GM18505 (cell line): ENCODE results near the gene CMIP.

ENCODE experiments used
- ATAC-seq: cut with Tn5 transposase; IDR thresholded peaks from one replicate; pipeline ENCODE4 v1.9.1; 2021; ENCODE audit not compliant: unreplicated experiment
- POLR2A ChIP-seq: IDR thresholded peaks from 4 replicates; pipeline ENCODE4 v1.6.1; 2011; ENCODE audit warnings: borderline replicate concordance; ENCODE audit not compliant: insufficient read depth, insufficient read length; ENCODE audit errors: extremely low read depth

The CMIP gene

DNA sequence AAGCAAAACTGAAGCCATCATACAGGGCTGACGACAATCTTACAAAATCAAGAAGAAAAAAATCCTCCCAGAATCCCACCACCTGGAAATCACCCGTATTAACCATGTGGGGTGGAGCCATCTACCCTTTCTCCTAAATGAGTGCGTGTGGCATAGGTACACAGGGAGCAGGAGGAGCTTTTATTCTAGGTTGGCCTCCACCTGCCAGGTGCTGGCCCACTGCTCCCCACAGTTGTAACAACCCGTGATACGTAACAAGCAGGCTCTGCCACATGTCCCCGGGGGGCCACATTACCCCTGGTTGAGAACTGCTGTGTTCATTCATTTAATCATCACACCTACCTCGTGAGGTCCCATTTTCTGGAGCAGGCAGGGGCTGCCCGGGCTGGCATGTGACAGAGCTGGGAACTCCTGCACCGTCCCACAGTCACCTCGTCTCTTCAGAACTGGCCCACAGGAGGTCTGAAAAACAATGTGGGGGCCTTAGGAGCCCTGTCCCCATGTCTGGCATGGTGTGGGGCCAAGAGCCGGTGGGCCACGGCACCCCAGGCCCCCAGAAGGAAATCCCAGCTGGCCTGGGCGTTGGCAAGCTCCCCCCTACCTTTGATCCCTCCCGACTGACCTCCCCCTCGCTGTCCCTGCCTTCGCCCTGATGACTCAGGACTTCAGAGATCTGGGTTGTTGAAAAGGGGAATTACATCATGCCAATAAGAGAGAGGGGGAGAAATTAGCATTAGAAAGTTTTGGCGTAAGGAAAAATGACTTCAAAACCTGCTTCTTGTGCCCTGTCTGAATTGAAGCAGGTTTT is 12.9 kb downstream of the CMIP start:
- no peak for TF ChIP-seq POLR2A
- no peak for ATAC-seq

DNA sequence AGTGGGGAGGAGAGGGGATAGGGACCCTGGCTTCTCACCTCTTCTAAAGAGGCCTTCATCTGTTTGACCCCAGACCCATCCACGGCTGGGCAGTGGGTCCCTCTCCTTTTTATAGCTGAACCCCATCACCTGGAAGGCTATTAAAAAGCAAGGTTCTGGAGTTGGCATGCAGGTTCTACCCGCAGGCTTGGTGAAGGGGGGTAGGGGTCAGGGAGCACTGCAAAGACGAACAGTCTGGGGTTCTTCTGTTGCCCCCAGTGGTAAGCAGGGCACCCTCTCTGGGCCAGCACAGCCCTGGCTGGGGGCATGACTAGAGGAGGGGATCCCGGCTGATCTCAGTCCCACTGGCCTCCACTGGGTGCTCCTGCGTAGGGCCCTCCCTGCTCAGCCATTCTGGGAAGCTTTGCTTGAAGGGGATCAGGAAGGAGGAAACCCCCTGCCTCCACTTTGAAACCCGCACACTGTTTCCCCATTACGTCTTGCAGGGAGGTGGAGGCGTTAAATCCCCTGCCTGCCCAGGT is 13.6 kb downstream of the CMIP start:
- no peak for TF ChIP-seq POLR2A

DNA sequence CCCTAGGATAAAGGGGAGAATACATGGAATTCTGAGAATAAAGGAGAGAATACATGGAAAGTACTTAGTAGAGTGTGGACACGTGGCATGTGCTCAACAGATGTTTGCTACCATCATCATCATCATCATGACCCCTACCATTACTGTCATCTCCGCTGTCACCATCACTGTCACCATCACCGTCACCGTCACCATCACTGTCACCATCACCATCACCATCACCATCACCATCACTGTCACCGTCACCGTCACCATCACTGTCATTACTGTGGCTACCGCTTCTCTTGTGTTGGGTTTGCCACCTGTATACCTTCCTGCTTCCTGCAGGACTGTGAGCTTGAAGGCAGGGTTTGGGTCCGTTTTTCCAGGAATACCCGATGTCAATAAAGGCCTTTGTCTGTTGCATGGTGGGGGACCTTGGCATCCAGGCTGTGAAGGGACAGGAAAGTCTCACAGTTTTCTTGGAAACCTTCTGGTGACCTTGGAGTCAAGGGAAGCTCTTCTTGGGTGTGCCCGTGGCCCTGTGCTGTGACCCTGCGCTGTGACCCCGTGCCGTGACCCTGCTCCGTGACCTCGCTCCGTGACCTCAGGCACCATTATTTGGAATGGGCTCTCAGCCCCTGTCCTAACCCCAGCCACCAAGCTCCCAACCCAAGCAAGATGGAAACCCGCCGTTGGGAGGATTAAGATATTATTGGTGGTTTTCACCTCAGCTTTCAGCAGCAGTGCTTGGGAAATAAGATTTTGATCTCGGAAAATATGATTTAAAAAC is 14.4 kb downstream of the CMIP start:
- no peak for TF ChIP-seq POLR2A

More for the DNA sequence above, 13.6 kb downstream of the CMIP start:
- no peak for ATAC-seq

DNA sequence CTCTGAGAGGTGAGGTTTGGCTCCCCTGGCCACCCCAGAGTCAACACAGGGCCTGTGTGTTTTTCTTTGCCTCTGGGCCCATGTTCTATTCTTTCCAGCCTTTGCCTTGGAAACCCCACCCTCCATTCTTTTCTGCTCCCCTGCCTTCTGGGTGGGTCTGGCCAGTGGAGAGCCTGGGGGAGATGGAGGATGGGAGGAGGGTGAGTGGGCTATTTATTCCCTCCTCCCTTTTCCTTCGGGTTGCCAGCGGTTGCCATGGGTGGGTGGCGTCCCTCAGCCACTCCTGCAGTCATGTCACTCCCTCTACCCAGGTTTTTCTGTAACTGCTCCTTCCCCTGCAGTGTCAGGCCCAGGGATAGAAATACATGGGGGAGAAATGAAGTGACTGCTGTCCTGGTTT is 15.5 kb downstream of the CMIP start:
- no peak for ATAC-seq
- TF ChIP-seq POLR2A = no peak

More for the DNA sequence above, 14.4 kb downstream of the CMIP start:
- no peak for ATAC-seq

DNA sequence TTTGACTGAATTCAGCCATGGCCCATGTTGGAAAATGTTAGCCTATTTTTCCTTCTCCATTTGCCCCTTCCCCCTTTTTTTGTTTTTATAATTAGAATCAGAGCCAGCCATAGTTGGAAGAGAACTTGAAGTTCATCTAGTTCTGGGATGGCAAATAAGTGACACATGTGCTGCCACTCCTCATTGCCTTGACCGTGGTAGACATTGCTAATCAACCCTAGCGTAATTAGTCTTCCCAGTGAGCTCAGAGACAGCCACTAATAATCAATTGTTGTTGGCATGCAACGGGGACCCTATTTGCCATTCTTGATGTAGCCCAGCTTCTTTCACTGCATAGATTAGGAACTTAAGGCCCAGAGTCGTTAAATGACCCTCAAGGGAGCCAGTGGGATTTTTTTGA is 16.6 kb downstream of the CMIP start:
- no peak for TF ChIP-seq POLR2A
- no peak for ATAC-seq

DNA sequence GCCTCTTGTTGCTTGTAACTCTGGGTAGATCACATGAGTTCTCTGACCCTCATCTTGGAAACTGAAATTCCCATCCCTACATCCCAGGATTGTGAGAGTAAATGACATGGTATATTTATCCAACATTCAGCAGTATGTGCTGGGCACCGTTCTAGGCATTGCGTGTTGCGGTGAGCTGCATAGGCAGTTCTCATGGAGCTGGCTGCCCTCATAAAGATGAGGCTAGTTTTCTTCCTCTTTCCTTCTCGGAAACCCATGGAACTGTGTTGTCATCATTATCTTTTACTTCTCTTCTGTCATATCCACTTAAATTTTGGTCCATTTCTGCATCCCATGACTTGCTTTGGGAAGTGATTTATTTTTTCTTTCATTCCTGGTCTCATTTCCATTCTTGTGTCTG is 17.2 kb downstream of the CMIP start:
- no peak for ATAC-seq
- no peak for TF ChIP-seq POLR2A

DNA sequence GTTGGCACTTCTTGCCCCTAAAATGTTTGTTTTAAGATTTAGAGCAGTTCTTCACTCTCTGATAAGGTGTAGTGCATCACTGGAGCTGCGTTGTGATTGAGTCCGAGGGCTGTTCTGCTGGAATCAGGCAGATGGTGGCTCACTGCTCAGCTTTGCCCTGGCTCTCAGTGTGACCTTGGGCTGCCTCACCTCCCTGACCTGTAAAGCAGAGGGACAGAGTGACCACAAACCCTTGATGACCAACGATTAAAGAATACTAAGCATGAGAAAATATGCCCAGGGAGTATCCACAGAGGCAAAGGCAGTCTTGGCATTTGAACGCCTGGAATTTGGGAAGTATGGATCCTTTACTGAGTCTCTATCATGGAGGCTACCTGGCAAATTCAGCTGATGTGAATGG is 18.1 kb downstream of the CMIP start:
- TF ChIP-seq POLR2A = no peak

DNA sequence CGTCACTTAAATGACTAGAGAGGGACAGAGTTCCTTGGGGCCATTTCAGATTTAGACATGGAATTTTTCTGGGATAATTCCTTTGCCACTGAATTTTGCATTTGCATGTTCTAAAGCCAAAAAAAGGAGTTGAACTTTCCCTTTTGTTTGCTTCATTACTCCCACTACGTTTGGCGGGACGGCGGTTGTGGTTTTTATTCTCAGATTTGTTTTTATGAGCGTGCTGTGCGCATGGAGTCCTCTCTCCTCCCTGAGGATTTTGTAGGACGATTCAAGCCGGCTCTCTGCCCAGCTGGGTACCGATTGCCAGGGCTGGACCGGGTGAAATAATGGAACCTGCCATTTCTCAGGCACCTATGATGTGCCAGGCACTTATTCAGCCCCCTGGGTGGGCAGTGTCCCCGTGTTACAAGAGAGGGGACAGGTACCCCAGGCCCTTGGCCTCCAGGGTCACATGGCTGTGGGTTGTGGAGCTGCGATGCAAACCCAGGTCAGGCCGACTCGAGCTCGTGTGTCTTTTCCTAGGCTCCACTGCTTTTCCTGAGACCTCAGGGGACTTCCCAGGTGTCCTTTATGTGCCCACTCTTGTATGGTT is 18.8 kb downstream of the CMIP start:
- no peak for ATAC-seq
- TF ChIP-seq POLR2A = no peak

More for the DNA sequence above, 18.1 kb downstream of the CMIP start:
- ATAC-seq = no peak

DNA sequence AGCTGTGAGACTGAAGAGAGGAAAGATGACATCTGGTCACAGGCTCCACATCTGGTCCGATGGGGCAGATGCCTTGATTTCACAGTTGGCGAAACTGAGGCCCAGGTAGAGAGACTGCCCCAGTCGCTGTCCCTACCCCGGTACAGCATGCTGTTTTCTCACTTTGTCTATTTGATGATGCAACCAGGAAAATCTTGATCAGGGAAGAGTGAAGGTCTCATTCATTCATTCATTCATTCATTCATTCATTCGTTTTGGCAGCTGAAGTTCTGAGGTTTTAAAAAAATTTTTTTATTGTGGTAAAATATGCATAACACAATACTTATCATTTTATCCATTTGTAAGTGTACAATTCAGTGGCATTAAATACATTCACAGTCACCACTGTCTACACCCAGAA is 19.7 kb downstream of the CMIP start:
- ATAC-seq = no peak
- no peak for TF ChIP-seq POLR2A

DNA sequence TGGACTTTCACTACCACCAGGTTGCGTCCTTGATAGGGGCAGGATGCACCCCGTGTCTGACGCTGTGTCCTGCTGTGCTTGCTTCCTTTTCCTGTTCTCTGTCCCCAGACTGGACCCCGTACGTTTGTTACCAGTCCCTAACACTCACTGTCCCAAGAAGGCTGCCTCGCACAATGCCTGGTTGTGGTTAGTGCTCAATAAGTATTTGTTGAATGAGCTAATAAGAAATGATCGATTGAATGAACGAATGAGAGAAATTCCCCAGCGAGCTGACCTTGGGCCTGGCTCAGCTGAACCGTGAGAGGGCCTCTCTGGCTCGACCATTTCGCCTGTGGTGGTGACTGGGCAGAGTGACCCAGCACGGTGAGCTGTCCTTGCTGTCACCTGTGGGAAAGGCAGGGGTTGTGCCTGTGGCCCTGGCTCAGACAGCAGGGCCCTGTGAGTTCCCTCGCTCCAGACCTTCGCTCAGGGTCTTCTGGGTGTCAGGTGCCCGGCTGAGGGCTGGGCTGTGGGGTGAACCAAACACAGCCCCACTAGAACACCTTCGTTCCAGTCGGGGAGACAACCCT is 20.9 kb downstream of the CMIP start:
- no peak for ATAC-seq
- no peak for TF ChIP-seq POLR2A

DNA sequence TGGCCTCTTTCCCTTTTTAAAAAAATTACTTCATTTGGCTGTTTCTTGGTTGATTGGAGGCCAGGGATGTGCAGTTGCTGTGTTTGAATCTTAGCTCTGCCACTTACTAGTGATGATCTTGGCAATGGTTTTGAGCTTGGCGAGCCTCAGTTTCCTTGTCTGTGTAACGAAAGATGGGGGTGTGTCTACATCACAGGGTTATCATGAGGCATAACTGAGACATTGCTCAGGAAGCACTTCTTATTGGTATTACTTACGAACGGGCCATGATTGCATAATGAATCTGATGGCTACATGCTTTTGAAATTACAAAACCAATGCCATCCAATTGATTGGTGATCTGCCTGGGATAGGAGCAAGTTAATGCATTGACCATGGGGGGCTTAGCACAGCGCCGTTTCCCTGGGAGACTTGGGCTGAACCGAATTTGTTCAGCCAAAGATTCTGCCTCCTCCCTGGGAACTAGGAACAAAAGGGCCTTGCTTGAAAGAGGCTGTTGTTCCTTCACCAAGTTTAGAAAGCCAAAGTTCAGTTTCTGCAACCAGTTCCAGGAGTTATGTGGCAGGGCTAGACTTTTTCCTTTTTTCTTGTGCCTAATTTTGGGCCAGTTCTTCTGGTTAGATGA is 21.9 kb downstream of the CMIP start:
- ATAC-seq = no peak
- TF ChIP-seq POLR2A = no peak

DNA sequence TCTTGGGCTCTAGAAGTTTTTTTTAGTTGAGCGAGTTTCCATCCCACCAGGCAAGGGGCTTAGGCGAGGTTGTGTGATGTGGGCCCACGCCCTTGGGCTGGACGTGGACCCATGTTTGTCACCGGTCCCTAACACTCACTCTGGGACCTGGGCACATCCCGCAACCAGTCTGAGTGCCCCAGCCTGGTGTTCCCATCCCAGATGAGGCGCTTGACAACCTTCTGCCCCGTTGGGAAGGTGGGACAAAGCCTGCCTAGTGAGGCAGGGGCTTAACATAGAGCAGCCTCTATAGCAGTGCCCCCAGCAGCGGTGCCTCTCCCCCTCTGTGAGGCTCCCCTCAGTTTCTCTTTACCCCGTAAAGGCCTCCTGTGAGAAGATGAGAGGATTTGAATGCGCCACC is 22.5 kb downstream of the CMIP start:
- TF ChIP-seq POLR2A = no peak
- ATAC-seq = no peak

DNA sequence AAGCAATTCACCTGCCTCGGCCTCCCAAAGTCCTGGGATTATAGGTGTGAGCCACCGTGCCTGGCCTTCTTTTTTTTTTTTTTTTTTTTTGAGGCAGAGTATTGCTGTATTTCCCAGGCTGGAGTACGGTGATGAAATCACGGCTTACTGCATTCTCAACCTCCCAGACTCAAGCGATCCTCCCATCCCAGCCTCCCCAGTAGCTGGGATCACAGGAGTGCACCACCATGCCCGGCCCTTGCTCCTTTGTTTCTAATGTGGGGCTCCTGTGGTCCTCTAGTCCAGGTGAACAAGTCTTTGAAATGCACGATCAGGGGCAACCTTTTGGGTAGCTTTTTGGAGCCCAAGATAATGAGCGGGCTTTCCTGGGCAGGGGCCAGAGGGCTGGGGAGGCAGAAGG is 23.2 kb downstream of the CMIP start:
- no peak for ATAC-seq
- TF ChIP-seq POLR2A = no peak
